ENCODE data around the gene ITPRID2. TPM values are rescaled to one million over a fixed set of nuclear protein-coding genes. Genes with fewer than 3 reads are reported as not detected.

The ITPRID2 gene
- total and polyA plus RNA-seq, 2 of the 13 experiments (the other 11 are each of a cell fraction or from before 2014, with no cell fraction given) = 44.8 to 62.3 TPM

DNA sequence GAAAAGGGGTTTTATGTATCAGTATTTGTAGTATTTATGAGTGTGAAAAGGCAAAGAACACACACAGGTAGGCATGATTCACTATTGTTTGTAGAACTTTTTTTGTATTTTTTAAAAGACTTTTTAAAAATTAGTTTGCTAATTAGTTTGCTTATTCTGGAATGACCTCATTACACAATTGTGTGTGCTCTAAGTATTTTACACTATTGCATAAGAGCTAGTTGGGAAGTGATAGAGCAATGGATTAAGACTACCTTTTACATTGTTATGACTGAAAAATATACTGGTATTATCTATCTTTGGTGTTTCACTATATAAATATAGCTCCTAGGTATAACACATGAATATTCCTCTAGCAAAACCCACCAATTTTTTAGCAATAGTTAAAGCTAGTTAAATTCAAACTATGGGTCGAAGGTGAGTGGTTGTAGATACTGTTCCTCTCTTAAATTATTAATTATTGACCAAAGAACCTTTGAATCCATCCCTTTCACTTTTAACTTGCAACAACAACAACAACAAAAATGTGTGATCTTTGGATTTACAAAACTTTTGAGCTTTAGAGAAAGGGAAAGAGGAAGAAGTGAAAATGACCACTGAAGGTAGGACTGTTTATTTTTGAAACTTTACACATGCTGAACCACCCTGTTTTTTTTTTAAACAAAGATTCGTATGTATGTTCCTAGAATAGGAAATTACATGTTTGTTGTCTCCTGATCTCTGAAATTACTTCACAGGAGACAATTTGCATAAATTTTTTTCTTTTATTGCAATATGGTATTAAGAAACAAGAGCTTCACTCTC lies 18.7 kb downstream of the ITPRID2 start (continued):
- TF ChIP-seq, protein P1, sequence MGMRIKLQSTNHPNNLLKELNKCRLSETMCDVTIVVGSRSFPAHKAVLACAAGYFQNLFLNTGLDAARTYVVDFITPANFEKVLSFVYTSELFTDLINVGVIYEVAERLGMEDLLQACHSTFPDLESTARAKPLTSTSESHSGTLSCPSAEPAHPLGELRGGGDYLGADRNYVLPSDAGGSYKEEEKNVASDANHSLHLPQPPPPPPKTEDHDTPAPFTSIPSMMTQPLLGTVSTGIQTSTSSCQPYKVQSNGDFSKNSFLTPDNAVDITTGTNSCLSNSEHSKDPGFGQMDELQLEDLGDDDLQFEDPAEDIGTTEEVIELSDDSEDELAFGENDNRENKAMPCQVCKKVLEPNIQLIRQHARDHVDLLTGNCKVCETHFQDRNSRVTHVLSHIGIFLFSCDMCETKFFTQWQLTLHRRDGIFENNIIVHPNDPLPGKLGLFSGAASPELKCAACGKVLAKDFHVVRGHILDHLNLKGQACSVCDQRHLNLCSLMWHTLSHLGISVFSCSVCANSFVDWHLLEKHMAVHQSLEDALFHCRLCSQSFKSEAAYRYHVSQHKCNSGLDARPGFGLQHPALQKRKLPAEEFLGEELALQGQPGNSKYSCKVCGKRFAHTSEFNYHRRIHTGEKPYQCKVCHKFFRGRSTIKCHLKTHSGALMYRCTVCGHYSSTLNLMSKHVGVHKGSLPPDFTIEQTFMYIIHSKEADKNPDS (CRISPR knock-in tag; IDR thresholded peaks at IDR 0.05) = no peak
- TF ChIP-seq NR2F6 (IDR thresholded peaks at IDR 0.05) (peak; percentile 40; the same call in 1 of the 2 replicates), NR2F6 (CRISPR knock-in tag; IDR thresholded peaks at IDR 0.05) (no peak), AKAP8 (CRISPR knock-in tag; IDR thresholded peaks at IDR 0.05) (no peak), REPIN1 (CRISPR knock-in tag; IDR thresholded peaks at IDR 0.05; ENCODE audit: borderline replicate concordance, low read depth) (no peak)
- TF ChIP-seq, protein P2, sequence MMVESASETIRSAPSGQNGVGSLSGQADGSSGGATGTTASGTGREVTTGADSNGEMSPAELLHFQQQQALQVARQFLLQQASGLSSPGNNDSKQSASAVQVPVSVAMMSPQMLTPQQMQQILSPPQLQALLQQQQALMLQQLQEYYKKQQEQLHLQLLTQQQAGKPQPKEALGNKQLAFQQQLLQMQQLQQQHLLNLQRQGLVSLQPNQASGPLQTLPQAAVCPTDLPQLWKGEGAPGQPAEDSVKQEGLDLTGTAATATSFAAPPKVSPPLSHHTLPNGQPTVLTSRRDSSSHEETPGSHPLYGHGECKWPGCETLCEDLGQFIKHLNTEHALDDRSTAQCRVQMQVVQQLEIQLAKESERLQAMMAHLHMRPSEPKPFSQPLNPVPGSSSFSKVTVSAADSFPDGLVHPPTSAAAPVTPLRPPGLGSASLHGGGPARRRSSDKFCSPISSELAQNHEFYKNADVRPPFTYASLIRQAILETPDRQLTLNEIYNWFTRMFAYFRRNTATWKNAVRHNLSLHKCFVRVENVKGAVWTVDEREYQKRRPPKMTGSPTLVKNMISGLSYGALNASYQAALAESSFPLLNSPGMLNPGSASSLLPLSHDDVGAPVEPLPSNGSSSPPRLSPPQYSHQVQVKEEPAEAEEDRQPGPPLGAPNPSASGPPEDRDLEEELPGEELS (CRISPR knock-in tag; IDR thresholded peaks at IDR 0.05) = peak; percentile 70; the same call in 1 of the 2 replicates
- TF ChIP-seq, protein P3, sequence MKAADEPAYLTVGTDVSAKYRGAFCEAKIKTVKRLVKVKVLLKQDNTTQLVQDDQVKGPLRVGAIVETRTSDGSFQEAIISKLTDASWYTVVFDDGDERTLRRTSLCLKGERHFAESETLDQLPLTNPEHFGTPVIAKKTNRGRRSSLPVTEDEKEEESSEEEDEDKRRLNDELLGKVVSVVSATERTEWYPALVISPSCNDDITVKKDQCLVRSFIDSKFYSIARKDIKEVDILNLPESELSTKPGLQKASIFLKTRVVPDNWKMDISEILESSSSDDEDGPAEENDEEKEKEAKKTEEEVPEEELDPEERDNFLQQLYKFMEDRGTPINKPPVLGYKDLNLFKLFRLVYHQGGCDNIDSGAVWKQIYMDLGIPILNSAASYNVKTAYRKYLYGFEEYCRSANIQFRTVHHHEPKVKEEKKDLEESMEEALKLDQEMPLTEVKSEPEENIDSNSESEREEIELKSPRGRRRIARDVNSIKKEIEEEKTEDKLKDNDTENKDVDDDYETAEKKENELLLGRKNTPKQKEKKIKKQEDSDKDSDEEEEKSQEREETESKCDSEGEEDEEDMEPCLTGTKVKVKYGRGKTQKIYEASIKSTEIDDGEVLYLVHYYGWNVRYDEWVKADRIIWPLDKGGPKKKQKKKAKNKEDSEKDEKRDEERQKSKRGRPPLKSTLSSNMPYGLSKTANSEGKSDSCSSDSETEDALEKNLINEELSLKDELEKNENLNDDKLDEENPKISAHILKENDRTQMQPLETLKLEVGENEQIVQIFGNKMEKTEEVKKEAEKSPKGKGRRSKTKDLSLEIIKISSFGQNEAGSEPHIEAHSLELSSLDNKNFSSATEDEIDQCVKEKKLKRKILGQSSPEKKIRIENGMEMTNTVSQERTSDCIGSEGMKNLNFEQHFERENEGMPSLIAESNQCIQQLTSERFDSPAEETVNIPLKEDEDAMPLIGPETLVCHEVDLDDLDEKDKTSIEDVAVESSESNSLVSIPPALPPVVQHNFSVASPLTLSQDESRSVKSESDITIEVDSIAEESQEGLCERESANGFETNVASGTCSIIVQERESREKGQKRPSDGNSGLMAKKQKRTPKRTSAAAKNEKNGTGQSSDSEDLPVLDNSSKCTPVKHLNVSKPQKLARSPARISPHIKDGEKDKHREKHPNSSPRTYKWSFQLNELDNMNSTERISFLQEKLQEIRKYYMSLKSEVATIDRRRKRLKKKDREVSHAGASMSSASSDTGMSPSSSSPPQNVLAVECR (CRISPR knock-in tag; IDR thresholded peaks at IDR 0.05; ENCODE audit: borderline replicate concordance) = no peak
